CD4-positive, alpha-beta memory T cell (primary cell): ENCODE measurements around the gene TMEM59. TPM values are rescaled to one million over a fixed set of nuclear protein-coding genes. Genes with fewer than 3 reads are reported as not detected.

ENCODE experiments used
- CTCF ChIA-PET: fragments of 350-600 bp; sonication (Branson Sonifier 250); formaldehyde crosslinking; loops from one replicate; lab custom pipeline; 2021; ENCODE audit warnings: inconsistent platforms; ENCODE audit not compliant: partially characterized antibody; lab: Charles Lee
- POLR2A ChIA-PET: fragments of 350-600 bp; sonication (Branson Sonifier 250); formaldehyde crosslinking; loops from one replicate; lab custom pipeline; 2021; ENCODE audit not compliant: partially characterized antibody; lab: Charles Lee
- DNase-seq, 5 donors: peaks; one replicate each; pipeline versions ENCODE4 v3.0.0 to v3.0.0-alpha.2; 2020 to 2022; ENCODE audit warnings: mixed read lengths in 1 of 5
- H3K27ac ChIP-seq: one replicate; pipeline ENCODE4 v1.7.0; 2013; ENCODE audit warnings: low read depth, low read length
- H3K27me3 ChIP-seq: 2 replicates; pipeline ENCODE4 v1.7.0; 2013; ENCODE audit warnings: mild to moderate bottlenecking, low read length, moderate library complexity; ENCODE audit not compliant: insufficient read depth
- H3K36me3 ChIP-seq: 2 replicates; pipeline ENCODE4 v1.7.0; 2013; ENCODE audit warnings: mild to moderate bottlenecking, low read length, moderate library complexity; ENCODE audit not compliant: insufficient read depth
- H3K4me1 ChIP-seq: 2 replicates; pipeline ENCODE4 v1.7.0; 2013; ENCODE audit warnings: mild to moderate bottlenecking, low read length, moderate library complexity; ENCODE audit not compliant: insufficient read depth
- H3K4me3 ChIP-seq, 2 donors: one replicate each; pipeline ENCODE4 v1.7.0; 2013; ENCODE audit warnings: low read length in 2 of 2, mild to moderate bottlenecking in 1 of 2
- H3K9me3 ChIP-seq, 2 donors: one replicate each; pipeline ENCODE4 v1.7.0; 2013; ENCODE audit warnings: low read length in 2 of 2, control low read depth in 1 of 2; ENCODE audit not compliant: control insufficient read depth in 1 of 2
- H3K27ac Mint-ChIP-seq, 7 donors: one replicate each; pipeline ENCODE4 v1.8.0; 2020 to 2021; ENCODE audit warnings: mixed read lengths in 7 of 7, mild to moderate bottlenecking in 6 of 7, inconsistent platforms in 3 of 7, moderate library complexity in 3 of 7
- H3K27me3 Mint-ChIP-seq, 2 donors: one replicate each; pipeline ENCODE4 v1.8.0; 2020 to 2021; ENCODE audit warnings: mixed read lengths in 2 of 2
- H3K36me3 Mint-ChIP-seq, 2 donors: one replicate each; pipeline ENCODE4 v1.8.0; 2020 to 2021; ENCODE audit warnings: mixed read lengths in 2 of 2, inconsistent platforms in 1 of 2, mild to moderate bottlenecking in 1 of 2
- H3K4me1 Mint-ChIP-seq, 4 donors: one replicate each; pipeline ENCODE4 v1.8.0; 2020 to 2021; ENCODE audit warnings: mixed read lengths in 4 of 4, mild to moderate bottlenecking in 1 of 4
- H3K4me3 Mint-ChIP-seq, 8 donors: one replicate each; pipeline ENCODE4 v1.8.0; 2020 to 2021; ENCODE audit warnings: mixed read lengths in 8 of 8, mild to moderate bottlenecking in 7 of 8, moderate library complexity in 6 of 8, inconsistent platforms in 3 of 8
- H3K9me3 Mint-ChIP-seq, 8 donors: one replicate each; pipeline ENCODE4 v1.8.0; 2020 to 2021; ENCODE audit warnings: mixed read lengths in 8 of 8, mild to moderate bottlenecking in 5 of 8, inconsistent platforms in 3 of 8, moderate library complexity in 1 of 8
- intact Hi-C: fragments of 100-400 bp; cut with micrococcal nuclease; formaldehyde crosslinking; loops from one replicate; pipeline ENCODE4 v1.15.1; 2023
- microRNA-seq: library from miRNA; unstranded; fragments of <30 nt; microRNA quantifications from one replicate; pipeline ENCODE4 v1.2.0, GENCODE V29; 2021; ENCODE audit warnings: borderline replicate concordance, borderline number of aligned reads, borderline microRNAs expressed, mixed read lengths
- polyA plus RNA-seq, 2 donors: library from polyadenylated mRNA; unstranded; fragments of 300-500 nt; fragmentation: Illumina TruSeq; gene quantifications; one replicate each; pipeline ENCODE4 v1.2.3, GENCODE V29; 2021
- total RNA-seq, 2 experiments: library from RNA; stranded (reverse); gene quantifications; one replicate each; pipeline ENCODE4 v1.2.3, GENCODE V29; 2021

TMEM59 gene
- total and polyA plus RNA-seq, 4 experiments from 2014 or later = 212 to 1,059 (median 378) TPM

DNA sequence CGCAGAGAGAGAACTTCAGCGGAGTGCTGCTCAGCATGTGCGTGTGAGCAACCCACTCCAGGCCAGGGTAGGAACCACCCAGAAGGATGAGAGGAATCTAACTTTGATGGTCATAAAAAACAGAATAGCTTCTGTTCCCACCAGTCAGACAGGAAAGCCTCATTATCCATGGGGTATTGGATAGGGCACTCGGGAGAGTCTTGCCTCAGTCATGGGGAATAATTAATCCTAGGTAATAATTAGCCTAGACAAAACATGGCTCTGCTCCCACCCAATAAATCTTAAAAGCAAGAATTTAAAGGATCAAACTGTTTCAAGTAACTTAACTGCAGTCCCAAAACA lies 70.3 kb downstream of the TMEM59 start:
- ChIA-PET CTCF (interaction anchor here (1.5 kb wide), 1 partner anchor 23 kb away, joined by 5 read pairs; no protein-coding TSS in a partner anchor), POLR2A (no interaction called here)
- Mint-ChIP-seq H3K27ac (no peak overlapping the region), H3K27me3 (peaks cover 0 to 1% of the 10 kb centered on the region in 2 donors), H3K9me3 (peaks cover 0 to 3% (median 0%) of the 10 kb centered on the region in 8 donors), H3K4me3 (peak overlapping the region in 1 of 8 donors; percentile 27), H3K36me3 (no peaks in the 10 kb centered on the region), H3K4me1 (peaks cover 8 to 29% (median 11%) of the 10 kb centered on the region in 4 donors)
- Histone ChIP-seq H3K9me3 (no peaks in the 10 kb centered on the region), H3K36me3 (no peaks in the 10 kb centered on the region), H3K4me3 (no peak overlapping the region), H3K27me3 (no peaks in the 10 kb centered on the region), H3K4me1 (peaks cover 8% of the 10 kb centered on the region), H3K27ac (no peak overlapping the region)
- DNase-seq = no peak
- intact Hi-C loops = no loop called here

DNA sequence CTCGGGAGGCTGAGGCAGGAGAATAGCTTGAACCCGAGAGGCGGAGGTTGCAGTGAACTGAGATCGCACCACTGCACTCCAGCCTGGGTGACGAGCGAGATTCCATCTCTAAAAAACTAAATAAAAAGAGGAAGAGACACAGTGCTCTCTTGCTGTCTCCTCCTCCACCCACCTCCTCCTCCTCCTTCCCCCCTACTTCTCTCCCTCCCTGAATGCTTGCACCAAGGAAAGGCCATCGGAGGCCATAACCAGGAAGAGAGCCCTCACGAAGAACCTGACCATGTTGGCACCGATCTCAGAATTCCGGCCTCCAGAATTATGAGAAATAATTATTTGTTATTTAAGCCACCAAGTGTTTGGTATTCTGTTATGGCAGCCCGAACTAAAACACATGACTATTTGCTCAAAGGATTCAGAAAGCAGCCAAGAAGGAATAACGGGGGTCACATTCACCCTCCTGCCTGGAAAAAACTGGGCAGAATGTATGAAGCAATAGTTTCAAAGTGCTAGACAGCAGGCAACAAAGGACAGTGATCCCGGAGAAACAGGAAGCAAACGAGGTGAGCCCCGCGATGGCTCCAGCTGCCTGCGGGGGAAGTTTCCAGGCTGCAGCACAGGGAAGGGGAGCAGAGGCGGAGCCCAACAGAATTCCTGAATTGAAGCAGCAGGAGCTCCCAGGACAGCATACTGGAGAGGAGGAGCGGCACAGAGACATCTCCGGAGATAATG lies 70.8 kb downstream of the TMEM59 start:
- Mint-ChIP-seq H3K4me3 (peak overlapping the region in 1 of 8 donors; percentile 27), H3K9me3 (peaks cover 0 to 3% (median 0%) of the 10 kb centered on the region in 8 donors), H3K4me1 (peaks cover 8 to 24% (median 11%) of the 10 kb centered on the region in 4 donors), H3K36me3 (no peaks in the 10 kb centered on the region), H3K27me3 (peaks cover 0 to 1% of the 10 kb centered on the region in 2 donors), H3K27ac (no peak overlapping the region)
- Histone ChIP-seq H3K36me3 (no peaks in the 10 kb centered on the region), H3K4me1 (peaks cover 8% of the 10 kb centered on the region), H3K27me3 (no peaks in the 10 kb centered on the region), H3K4me3 (no peak overlapping the region), H3K27ac (no peak overlapping the region), H3K9me3 (no peaks in the 10 kb centered on the region)
- intact Hi-C loops = no loop called here
- POLR2A ChIA-PET = no interaction called here
- no peak for DNase-seq
- CTCF ChIA-PET = interaction anchor here (1.5 kb wide), 1 partner anchor 23 kb away, joined by 5 read pairs; no protein-coding TSS in a partner anchor

DNA sequence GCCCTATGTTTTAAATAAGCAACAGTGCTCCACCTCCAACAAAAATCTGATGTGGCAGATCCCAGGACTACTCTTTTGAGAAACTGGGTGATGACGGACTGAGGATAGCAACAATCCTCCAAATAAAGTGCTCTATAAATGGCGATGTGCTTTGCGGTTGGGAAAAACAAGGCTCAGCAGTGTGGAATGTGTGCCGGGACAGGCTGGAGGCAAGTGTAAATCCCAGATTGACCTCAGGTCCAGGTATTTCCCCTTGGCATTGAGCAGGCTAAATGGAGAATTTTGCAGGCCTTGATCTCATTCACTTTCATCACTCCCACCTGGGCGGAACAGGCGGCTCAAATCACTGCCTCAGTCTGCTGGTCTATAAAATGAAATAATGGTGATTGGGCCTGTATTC lies 71.8 kb downstream of the TMEM59 start:
- Histone ChIP-seq H3K4me3 (no peak overlapping the region), H3K27me3 (no peaks in the 10 kb centered on the region), H3K4me1 (peaks cover 5% of the 10 kb centered on the region), H3K36me3 (no peaks in the 10 kb centered on the region), H3K9me3 (no peaks in the 10 kb centered on the region), H3K27ac (no peak overlapping the region)
- POLR2A ChIA-PET = no interaction called here
- intact Hi-C loops = no loop called here
- CTCF ChIA-PET = no interaction called here
- DNase-seq = no peak
- Mint-ChIP-seq H3K4me1 (peaks cover 3 to 14% (median 5%) of the 10 kb centered on the region in 4 donors), H3K9me3 (peaks cover 0 to 2% (median 0%) of the 10 kb centered on the region in 8 donors), H3K27ac (no peak overlapping the region), H3K27me3 (peaks cover 0 to 1% of the 10 kb centered on the region in 2 donors), H3K36me3 (no peaks in the 10 kb centered on the region), H3K4me3 (no peak overlapping the region)

DNA sequence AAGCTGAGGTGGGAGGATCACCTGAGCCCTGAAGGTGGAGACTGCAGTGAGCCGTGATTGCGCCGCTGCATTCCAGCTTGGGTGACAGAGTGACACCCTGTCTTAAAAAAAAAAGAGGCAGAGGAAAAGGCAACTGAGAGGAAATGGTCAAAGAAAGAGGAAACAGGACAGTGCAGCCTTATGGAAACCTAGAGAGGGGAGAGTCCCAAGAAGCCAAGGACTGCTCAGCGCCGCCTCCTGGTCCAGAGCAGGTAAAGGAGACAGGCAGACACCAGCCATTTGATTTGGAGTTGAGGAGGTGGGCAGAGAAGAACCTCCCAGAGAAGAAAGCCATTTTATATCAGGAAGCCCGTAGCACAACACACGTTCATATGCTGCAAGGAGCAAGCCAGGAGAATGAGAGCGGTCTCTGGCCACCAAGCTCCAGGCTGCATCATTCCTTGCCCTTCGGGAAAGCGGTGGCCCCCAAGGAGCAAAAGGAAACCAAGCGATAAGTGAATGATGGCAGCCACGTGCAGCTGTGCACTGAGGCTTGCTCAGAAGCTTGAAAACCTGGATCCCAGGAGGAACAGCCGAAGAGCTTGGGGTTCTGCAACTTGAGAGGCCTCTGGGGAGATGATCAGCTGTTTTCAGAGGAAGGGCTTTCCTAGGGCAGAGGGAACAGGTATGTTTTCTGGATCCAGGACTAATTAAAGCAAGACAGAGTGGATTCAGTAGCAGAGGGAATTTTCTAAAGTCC lies 73.1 kb downstream of the TMEM59 start:
- H3K9me3 Mint-ChIP-seq = no peaks in the 10 kb centered on the region
- CTCF ChIA-PET = no interaction called here
- POLR2A ChIA-PET = no interaction called here

More for the DNA sequence above, 73.1 kb downstream of the TMEM59 start:
- Histone ChIP-seq H3K27ac (no peak overlapping the region), H3K9me3 (no peaks in the 10 kb centered on the region), H3K4me3 (no peak overlapping the region), H3K36me3 (no peaks in the 10 kb centered on the region), H3K4me1 (no peaks in the 10 kb centered on the region), H3K27me3 (no peaks in the 10 kb centered on the region)
- intact Hi-C loops = no loop called here
- Mint-ChIP-seq H3K4me3 (no peak overlapping the region), H3K27ac (no peak overlapping the region), H3K4me1 (peaks cover 0 to 4% (median 0%) of the 10 kb centered on the region in 4 donors), H3K36me3 (no peaks in the 10 kb centered on the region), H3K27me3 (peaks cover 0 to 1% of the 10 kb centered on the region in 2 donors)
- DNase-seq = no peak

Small RNAs within 50 kb of the gene (microRNA-seq; reads per million reads assigned to microRNA genes)
- 6.7 reads per million, percentile 31 among the genes with 10 or more reads in this experiment for gene MIR4781

Other genes with a start within 250 kb of the TMEM59 start
- 10 to 100 TPM; 10.9 to 11.0 TPM for gene NDC1, start 214.9 kb downstream of the TMEM59 start, total RNA-seq
- 1 to 10 TPM; 4.4 to 7.8 TPM for gene NDC1, start 214.9 kb downstream of the TMEM59 start, polyA plus RNA-seq
- 10 to 100 TPM; 14.8 to 15.2 TPM for gene YIPF1, start 163.4 kb downstream of the TMEM59 start, total RNA-seq
- 10 to 100 TPM; 25.2 to 30.5 TPM for gene YIPF1, start 163.4 kb downstream of the TMEM59 start, polyA plus RNA-seq
- gene DIO1, start 159.0 kb downstream of the TMEM59 start, total RNA-seq = not detected
- gene DIO1, start 159.0 kb downstream of the TMEM59 start, polyA plus RNA-seq = not detected
- gene IFT25, start 107.5 kb downstream of the TMEM59 start, total RNA-seq = 10 to 100 TPM; 47.2 to 50.3 TPM
- 10 to 100 TPM; 45.5 to 65.4 TPM for gene IFT25, start 107.5 kb downstream of the TMEM59 start, polyA plus RNA-seq
- gene LRRC42, start 106.9 kb downstream of the TMEM59 start, total RNA-seq = 1 to 10 TPM; 7.3 to 8.7 TPM
- gene LRRC42, start 106.9 kb downstream of the TMEM59 start, polyA plus RNA-seq = 1 to 10 TPM; 4.7 to 8.4 TPM
- gene LDLRAD1, start 35.0 kb downstream of the TMEM59 start, total RNA-seq = not detected
- gene LDLRAD1, start 35.0 kb downstream of the TMEM59 start, polyA plus RNA-seq = not detected
- gene TCEANC2, start 404 bp upstream of the TMEM59 start, total RNA-seq = 10 to 100 TPM; 12.1 to 13.1 TPM
- gene TCEANC2, start 404 bp upstream of the TMEM59 start, polyA plus RNA-seq = 1 to 10 TPM; 3.5 to 7.1 TPM
- under 1 TPM in 1 of 2 experiments, not detected in 1; 0.19 TPM for gene CDCP2, start 99.8 kb upstream of the TMEM59 start, total RNA-seq
- gene CDCP2, start 99.8 kb upstream of the TMEM59 start, polyA plus RNA-seq = not detected
- 10 to 100 TPM; 10.5 to 10.7 TPM for gene CYB5RL, start 146.8 kb upstream of the TMEM59 start, total RNA-seq
- gene CYB5RL, start 146.8 kb upstream of the TMEM59 start, polyA plus RNA-seq = 1 to 10 TPM; 1.3 to 4.4 TPM
- gene MRPL37, start 147.0 kb upstream of the TMEM59 start, total RNA-seq = 10 to 100 TPM; 33.4 to 39.0 TPM
- 10 to 100 TPM; 53.2 to 89.1 TPM for gene MRPL37, start 147.0 kb upstream of the TMEM59 start, polyA plus RNA-seq